ENCODE data around the gene GNG7. TPM values are rescaled to one million over a fixed set of nuclear protein-coding genes. Genes with fewer than 3 reads are reported as not detected.

Gene GNG7
- total RNA-seq, 1 donor from 2014 or later = 8.5 TPM

GRCh38 chr19:2578391-2578890 lies 124.1 kb downstream of the GNG7 start:
- peaks cover 17% of the 10 kb centered on the region for H3K4me1 Mint-ChIP-seq
- peak in 1 of 2 experiments; percentile 65 for DNase-seq (ENCODE audit: low spot score in 2 of 2, unreplicated experiment in 2 of 2)
- H3K27ac Mint-ChIP-seq = peak overlapping the region; percentile 93
- TF ChIP-seq CTCF (IDR thresholded peaks at IDR 0.05; ENCODE audit: unreplicated experiment) = no peak
- peaks cover 6% of the 10 kb centered on the region for H3K9me3 Mint-ChIP-seq
- no peaks in the 10 kb centered on the region for H3K27me3 Mint-ChIP-seq (ENCODE audit: low read depth)
- H3K4me3 Mint-ChIP-seq = peak overlapping the region; percentile 71
- peaks cover 4% of the 10 kb centered on the region for H3K36me3 Mint-ChIP-seq

GRCh38 chr19:2577722-2578335 lies 124.7 kb downstream of the GNG7 start:
- TF ChIP-seq CTCF (IDR thresholded peaks at IDR 0.05; ENCODE audit: unreplicated experiment) = no peak
- Mint-ChIP-seq H3K27me3 (ENCODE audit: low read depth) (no peaks in the 10 kb centered on the region), H3K36me3 (peaks cover 4% of the 10 kb centered on the region), H3K9me3 (peaks cover 6% of the 10 kb centered on the region), H3K4me1 (peaks cover 17% of the 10 kb centered on the region), H3K27ac (peak overlapping the region; percentile 93), H3K4me3 (peak overlapping the region; percentile 71)
- DNase-seq (ENCODE audit: low spot score in 2 of 2, unreplicated experiment in 2 of 2) = no peak

- Mint-ChIP-seq H3K4me1 (peaks cover 22% of the 10 kb centered on the region), H3K27ac (peak overlapping the region; percentile 87)
- peak in 1 of 2 experiments; percentile 39 for DNase-seq (ENCODE audit: low spot score in 2 of 2, unreplicated experiment in 2 of 2)
Observed at GRCh38 chr19:2575734-2576481, 126.6 kb downstream of the GNG7 start.

GRCh38 chr19:2574971-2575630 lies 127.4 kb downstream of the GNG7 start:
- no peak for TF ChIP-seq CTCF (IDR thresholded peaks at IDR 0.05; ENCODE audit: unreplicated experiment)
- H3K36me3 Mint-ChIP-seq = no peaks in the 10 kb centered on the region
- H3K27me3 Mint-ChIP-seq (ENCODE audit: low read depth) = no peaks in the 10 kb centered on the region
- peak in 1 of 2 experiments; percentile 17 for DNase-seq (ENCODE audit: low spot score in 2 of 2, unreplicated experiment in 2 of 2)
- no peak overlapping the region for H3K4me3 Mint-ChIP-seq
- no peak overlapping the region for H3K27ac Mint-ChIP-seq
- peaks cover 22% of the 10 kb centered on the region for H3K4me1 Mint-ChIP-seq
- peaks cover 3% of the 10 kb centered on the region for H3K9me3 Mint-ChIP-seq

More at GRCh38 chr19:2575734-2576481, 126.6 kb downstream of the GNG7 start:
- Mint-ChIP-seq H3K36me3 (no peaks in the 10 kb centered on the region), H3K4me3 (no peak overlapping the region), H3K27me3 (ENCODE audit: low read depth) (no peaks in the 10 kb centered on the region), H3K9me3 (no peaks in the 10 kb centered on the region)
- no peak for TF ChIP-seq CTCF (IDR thresholded peaks at IDR 0.05; ENCODE audit: unreplicated experiment)

- DNase-seq (ENCODE audit: low spot score in 2 of 2, unreplicated experiment in 2 of 2) = peak in 1 of 2 experiments; percentile 20
- Mint-ChIP-seq H3K9me3 (peaks cover 5% of the 10 kb centered on the region), H3K4me3 (no peak overlapping the region), H3K27me3 (ENCODE audit: low read depth) (no peaks in the 10 kb centered on the region), H3K4me1 (peaks cover 21% of the 10 kb centered on the region), H3K27ac (no peak overlapping the region), H3K36me3 (no peaks in the 10 kb centered on the region)
- TF ChIP-seq CTCF (IDR thresholded peaks at IDR 0.05; ENCODE audit: unreplicated experiment) = no peak
Observed at GRCh38 chr19:2574478-2574931, 128.0 kb downstream of the GNG7 start.
